Memory B cell (primary cell): Measurements from ENCODE around the gene ZNF723.
"Not testable (repeated sequence)": the region's sequence is repeated elsewhere in the genome, so short reads cannot be mapped to it uniquely, and the experiment has no call there.

Experiments used
- ATAC-seq: fragments of 150-1000 bp; cut with Tn5 transposase; 2 replicates; pipeline ENCODE4 v1.10.0; 2021; ENCODE audit warnings: low read depth, mild to moderate bottlenecking, moderate library complexity
- DNase-seq, 2 donors: peaks; one replicate each; pipeline ENCODE4 v3.0.0; 2022; ENCODE audit warnings: low spot score in 2 of 2
- H3K27ac Mint-ChIP-seq: one replicate; pipeline ENCODE4 v1.8.0; 2022; ENCODE audit warnings: mild to moderate bottlenecking, moderate library complexity, mixed read lengths
- H3K27me3 Mint-ChIP-seq: one replicate; pipeline ENCODE4 v1.8.0; 2022; ENCODE audit warnings: mixed read lengths
- H3K36me3 Mint-ChIP-seq: one replicate; pipeline ENCODE4 v1.8.0; 2022; ENCODE audit warnings: mild to moderate bottlenecking, mixed read lengths
- H3K4me1 Mint-ChIP-seq: one replicate; pipeline ENCODE4 v1.8.0; 2022; ENCODE audit warnings: mixed read lengths
- H3K4me3 Mint-ChIP-seq: one replicate; pipeline ENCODE4 v1.8.0; 2022; ENCODE audit warnings: mild to moderate bottlenecking, moderate library complexity, mixed read lengths
- H3K9me3 Mint-ChIP-seq: one replicate; pipeline ENCODE4 v1.8.0; 2022; ENCODE audit warnings: mixed read lengths

ZNF723 gene

DNA sequence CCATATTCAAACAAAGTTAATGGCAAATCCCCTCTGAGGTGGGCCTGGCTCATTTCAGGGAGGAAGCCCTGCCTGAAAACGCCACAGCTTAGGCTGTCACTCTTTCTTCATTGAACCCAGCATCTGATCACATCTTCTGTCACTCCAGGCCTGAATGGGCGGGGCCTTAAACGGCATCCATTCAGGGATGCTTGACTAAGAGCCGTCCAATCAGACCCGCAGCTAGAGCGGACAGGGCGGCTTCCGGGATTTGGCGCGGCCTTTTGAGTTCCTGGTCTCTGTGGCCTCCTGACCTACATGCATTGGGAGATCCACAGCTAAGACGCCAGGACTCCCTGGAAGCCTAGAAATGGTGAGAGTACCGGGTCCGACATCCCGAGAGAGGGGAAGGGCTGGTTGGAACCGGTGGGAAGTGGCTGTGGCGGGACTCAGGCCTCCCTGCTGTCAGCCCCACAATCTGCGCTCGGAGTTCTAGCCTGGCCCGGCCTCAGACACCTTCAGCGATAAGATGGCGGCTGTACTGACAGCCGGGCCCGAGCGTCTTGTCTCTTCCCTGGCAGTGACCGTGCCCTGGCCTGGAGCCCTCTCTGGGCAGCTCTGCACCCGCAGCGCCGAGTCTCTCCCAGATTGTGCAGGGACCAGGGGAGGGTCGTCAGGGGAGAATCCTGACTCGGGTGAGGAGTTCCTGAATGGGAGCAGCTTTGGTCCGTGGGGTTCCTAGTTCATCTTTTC is at the start of gene ZNF723:
TSS of gene ZNF723 (plus strand) at position 261 of the 732 bp plus-strand sequence. CDS start at position 350, 89 bp downstream.
- Mint-ChIP-seq H3K4me1 (no peaks in the 10 kb centered on the region), H3K36me3 (no peaks in the 10 kb centered on the region), H3K9me3 (no peaks in the 10 kb centered on the region), H3K27me3 (no peaks in the 10 kb centered on the region), H3K4me3 (no peak within 1 kb of the TSS), H3K27ac (no peak within 1 kb of the TSS)
- DNase-seq, result no peak
- no peak for ATAC-seq

DNA sequence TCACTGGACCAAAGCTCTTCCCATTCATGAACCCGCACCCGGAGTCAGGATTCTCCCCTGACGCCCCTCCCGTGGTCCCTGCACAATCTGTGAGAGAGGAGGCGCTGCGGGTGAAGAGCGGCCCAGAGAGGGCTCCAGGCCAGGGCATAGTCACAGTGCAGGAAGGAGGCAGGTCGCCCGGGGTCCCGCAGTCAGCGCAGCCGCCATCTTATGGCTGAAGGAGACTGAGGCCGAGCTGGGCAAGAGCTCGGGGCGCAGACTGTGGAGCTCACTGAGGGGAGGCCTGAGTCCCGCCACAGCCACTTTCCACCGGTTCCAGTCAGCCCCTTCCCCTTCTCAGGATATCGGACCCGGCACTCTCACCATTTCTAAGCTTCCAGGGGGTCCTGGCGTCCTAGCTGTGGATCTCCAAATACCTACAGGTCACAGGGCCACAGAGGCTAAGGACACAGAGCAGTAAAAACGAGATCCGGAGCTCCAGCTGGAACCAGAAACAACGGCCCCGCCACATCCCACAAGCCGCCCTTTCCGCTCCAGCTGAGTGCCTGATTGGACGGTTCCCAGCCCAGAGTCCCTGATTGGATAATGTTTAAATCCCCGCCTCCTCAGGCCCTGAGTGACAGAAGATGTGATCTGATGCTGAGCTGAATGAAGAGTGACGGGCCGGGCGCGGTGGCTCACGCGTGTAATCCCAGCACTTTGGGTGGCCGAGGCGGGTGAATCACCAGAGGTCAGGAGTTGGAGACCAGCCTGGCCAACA is 48.3 kb upstream of the ZNF723 start, which contains the start of gene ZNF99:
TSS of gene ZNF99 (minus strand) at position 501 of the 760 bp plus-strand sequence. CDS start at position 366, 135 bp downstream.
- H3K9me3 Mint-ChIP-seq, result peaks cover 11% of the 10 kb centered on the region
- no peak for DNase-seq
- H3K27me3 Mint-ChIP-seq, result no peaks in the 10 kb centered on the region
- H3K4me3 Mint-ChIP-seq, result no peak within 1 kb of the TSS
- H3K27ac Mint-ChIP-seq, result no peak within 1 kb of the TSS
- H3K36me3 Mint-ChIP-seq, result peaks cover 2% of the 10 kb centered on the region
- ATAC-seq, result no peak
- no peaks in the 10 kb centered on the region for H3K4me1 Mint-ChIP-seq

DNA sequence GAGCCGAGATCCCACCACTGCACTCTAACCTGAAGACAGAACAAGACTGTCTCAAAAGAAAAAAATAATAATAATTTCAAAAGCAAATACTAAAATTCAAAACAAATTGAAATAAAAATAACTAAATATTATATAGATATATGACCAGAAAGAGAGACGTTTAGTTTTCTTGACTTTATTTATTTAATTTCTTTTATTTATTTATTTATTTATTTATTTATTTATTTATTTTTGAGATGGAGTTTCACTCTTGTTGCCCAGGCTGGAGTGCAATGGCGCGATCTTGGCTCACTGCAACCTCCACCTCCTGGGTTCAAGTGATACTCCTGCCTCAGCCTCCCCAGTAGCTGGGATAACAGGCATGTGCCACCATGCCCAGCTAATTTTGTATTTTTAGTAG is 39.2 kb upstream of the ZNF723 start:
- not testable (repeated sequence) for H3K4me1 Mint-ChIP-seq, H3K36me3 Mint-ChIP-seq, H3K4me3 Mint-ChIP-seq, ATAC-seq, H3K27ac Mint-ChIP-seq, DNase-seq, H3K27me3 Mint-ChIP-seq
- H3K9me3 Mint-ChIP-seq, result peaks cover 18% of the 10 kb centered on the region

DNA sequence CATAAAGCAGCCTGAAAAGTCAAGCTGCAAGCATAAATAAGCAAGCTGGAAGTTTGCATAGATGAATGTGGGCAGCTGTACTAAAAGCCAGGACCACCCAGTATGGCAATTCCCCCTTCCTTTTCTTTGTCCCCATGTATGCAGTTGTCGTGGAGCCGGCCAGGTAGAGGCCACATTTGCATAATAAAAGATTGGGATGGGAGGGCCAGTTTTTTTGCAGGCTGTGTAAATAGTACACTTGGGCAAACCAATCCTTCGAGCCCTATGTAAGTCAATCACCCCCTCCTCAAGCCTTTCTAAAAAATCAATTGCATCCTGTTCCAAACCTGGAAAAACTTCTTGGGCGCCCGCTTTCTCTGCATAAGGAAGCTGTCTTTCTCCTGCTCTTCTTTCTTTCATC is 35.1 kb upstream of the ZNF723 start:
- no peak for DNase-seq
- Mint-ChIP-seq H3K4me3 (no peak overlapping the region), H3K9me3 (peaks cover 22% of the 10 kb centered on the region), H3K36me3 (peaks cover 3% of the 10 kb centered on the region), H3K27ac (no peak overlapping the region), H3K4me1 (no peaks in the 10 kb centered on the region), H3K27me3 (no peaks in the 10 kb centered on the region)
- no peak for ATAC-seq

DNA sequence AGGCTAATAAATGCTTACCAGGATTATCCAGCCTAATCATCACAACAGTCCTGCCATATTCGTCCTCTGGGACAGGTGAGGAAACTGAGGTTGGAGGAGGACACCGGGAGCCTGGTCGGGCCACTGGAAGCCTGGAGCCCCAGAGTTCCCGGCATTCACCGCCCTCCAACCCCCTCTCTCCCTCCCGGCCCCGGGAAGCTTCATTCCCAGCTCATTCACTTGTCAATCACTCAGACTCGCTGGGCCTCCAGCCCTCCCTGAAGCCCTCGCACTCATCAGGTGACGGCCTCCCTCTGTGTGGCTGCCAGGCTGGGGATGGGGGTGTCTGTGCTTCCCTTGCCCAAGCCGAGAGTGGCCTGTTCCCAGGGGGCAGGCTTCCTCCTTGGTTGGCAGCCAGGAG is 25.7 kb upstream of the ZNF723 start:
- Mint-ChIP-seq H3K27me3 (no peaks in the 10 kb centered on the region), H3K4me3 (no peak overlapping the region), H3K9me3 (peaks cover 9% of the 10 kb centered on the region), H3K27ac (no peak overlapping the region), H3K4me1 (no peaks in the 10 kb centered on the region), H3K36me3 (no peaks in the 10 kb centered on the region)
- no peak for ATAC-seq
- DNase-seq, result no peak

DNA sequence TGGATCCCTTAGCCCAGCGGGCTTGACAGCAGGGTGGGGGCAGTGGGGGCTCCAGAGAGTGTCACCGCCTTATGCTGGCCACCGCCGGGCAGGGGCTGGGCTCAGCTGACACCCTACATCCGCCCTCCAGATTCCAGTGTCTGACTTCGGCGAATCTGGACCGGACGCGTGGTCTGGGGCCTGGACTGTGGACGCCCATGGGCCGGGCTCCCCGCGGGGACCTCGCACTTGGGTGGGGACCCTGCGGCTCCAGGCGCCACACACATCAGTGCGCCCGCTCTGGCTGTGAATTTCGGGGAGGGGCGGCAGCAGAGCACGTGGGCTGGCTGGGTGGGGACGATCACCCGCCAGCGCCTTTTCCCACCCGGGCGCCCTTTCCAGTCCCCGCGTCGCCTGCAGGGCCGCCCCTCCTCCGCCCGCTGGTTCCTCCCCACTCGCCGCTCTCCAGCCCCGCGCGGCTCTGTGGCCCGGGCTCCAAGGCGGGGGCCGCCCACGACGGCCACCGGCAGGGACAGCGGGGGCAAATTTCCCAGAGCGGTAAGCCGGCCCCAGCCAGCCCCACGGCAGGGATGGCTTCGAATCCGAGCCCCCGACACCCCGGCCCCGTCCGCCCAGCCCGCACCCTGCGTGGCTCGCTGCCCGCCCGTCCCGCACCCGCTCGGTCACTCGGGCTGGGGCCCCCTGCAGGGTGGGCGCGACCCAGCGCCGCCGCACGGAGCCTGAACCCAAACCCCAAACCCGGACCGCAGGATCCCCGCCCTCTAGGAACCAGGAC is 24.8 kb upstream of the ZNF723 start:
- H3K9me3 Mint-ChIP-seq, result peaks cover 11% of the 10 kb centered on the region
- H3K27me3 Mint-ChIP-seq, result no peaks in the 10 kb centered on the region

DNA sequence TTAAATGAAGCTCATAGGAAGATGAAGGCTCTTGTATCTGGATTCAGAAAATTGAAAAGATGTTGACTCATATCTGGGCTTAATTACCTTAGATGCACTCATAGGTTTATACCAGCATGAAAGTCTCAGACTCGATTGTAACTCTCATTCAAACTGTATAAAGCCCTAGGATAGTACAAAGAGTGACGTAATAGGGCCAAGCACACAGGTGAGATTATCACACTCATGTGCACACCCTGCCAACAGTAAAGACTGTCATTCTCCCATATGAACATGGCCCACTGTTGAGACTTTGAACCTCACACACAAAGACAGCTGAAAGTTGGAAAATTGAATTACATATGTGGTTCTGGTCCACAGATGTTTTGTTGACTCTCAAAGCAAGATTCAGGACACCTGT is 18.0 kb upstream of the ZNF723 start:
- Mint-ChIP-seq H3K4me3 (no peak overlapping the region), H3K27ac (no peak overlapping the region), H3K4me1 (no peaks in the 10 kb centered on the region), H3K36me3 (no peaks in the 10 kb centered on the region), H3K9me3 (peaks cover 11% of the 10 kb centered on the region), H3K27me3 (no peaks in the 10 kb centered on the region)
- no peak for ATAC-seq
- no peak for DNase-seq

More for the DNA sequence above, 24.8 kb upstream of the ZNF723 start:
- Mint-ChIP-seq H3K36me3 (no peaks in the 10 kb centered on the region), H3K4me1 (no peaks in the 10 kb centered on the region), H3K4me3 (no peak overlapping the region), H3K27ac (no peak overlapping the region)
- DNase-seq (no peak), ATAC-seq (no peak)

DNA sequence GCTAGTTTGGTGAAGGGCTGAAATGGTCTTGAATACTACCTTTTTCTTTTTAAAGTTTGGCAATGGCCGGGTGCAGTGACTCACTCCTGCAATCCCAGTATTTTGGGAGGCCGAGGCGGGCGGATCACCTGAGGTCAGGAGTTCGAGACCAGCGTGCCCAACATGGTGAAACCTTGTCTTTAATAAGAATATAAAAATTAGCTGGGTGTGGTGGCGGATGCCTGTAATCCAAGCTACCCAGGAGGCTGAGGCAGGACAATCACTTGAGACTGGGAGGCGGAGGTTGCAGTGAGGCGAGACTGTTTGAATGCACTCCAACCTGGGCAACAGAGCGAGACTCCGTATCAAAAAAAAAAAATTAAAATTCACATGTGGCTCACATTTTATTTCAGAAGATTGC is 880 bp upstream of the ZNF723 start:
- no peak for DNase-seq
- Mint-ChIP-seq H3K27ac (no peak overlapping the region), H3K4me3 (no peak overlapping the region), H3K27me3 (no peaks in the 10 kb centered on the region), H3K9me3 (no peaks in the 10 kb centered on the region), H3K36me3 (no peaks in the 10 kb centered on the region), H3K4me1 (no peaks in the 10 kb centered on the region)
- ATAC-seq, result no peak

DNA sequence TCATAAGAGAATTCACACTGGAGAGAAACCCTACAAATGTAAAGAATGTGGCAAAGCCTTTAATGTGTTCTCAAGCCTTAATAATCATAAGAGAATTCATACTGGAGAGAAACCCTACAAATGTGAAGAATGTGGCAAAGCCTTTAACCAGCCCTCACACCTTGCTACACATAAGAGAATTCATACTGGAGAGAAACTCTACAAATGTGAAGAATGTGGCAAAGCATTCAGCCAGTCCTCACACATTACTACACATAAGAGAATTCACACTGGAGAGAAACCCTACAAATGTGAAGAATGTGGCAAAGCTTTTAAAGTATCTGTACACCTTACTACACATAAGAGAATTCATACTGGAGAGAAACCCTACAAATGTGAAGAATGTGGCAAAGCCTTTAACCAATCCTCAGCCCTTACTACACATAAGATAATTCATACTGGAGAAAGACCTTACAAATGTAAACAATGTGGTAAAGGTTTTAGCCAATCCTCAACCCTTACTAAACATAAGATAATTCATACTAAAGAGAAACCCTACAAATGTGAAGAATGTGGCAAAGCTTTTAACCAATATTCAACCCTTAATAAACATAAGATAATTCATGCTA is 25.7 kb downstream of the ZNF723 start:
- not testable (repeated sequence) for H3K27ac Mint-ChIP-seq, DNase-seq, H3K27me3 Mint-ChIP-seq, H3K4me1 Mint-ChIP-seq, H3K4me3 Mint-ChIP-seq, H3K36me3 Mint-ChIP-seq, ATAC-seq
- H3K9me3 Mint-ChIP-seq, result peaks cover 20% of the 10 kb centered on the region

DNA sequence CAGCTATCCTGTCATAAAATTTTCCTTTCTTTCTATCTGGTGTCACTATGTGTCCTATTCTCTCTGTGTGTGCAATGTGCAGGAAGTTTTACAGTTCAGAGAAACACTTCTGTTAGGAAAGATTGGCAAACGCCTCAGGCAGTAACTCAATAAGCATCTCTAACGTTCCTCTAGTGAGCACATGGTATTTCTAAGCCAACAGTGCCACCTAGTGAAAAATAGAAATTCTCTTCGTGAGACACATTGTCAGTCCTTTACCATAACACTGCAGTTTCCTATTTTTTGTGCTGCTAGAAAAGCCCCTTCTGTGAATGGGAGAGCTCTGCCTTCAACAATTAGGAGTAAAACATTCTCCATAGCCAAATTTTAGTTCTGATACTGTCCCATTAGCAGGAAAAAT is 50.7 kb downstream of the ZNF723 start:
- Mint-ChIP-seq H3K4me3 (no peak overlapping the region), H3K27me3 (no peaks in the 10 kb centered on the region), H3K36me3 (no peaks in the 10 kb centered on the region), H3K9me3 (peaks cover 14% of the 10 kb centered on the region), H3K4me1 (no peaks in the 10 kb centered on the region), H3K27ac (no peak overlapping the region)
- no peak for DNase-seq
- no peak for ATAC-seq

DNA sequence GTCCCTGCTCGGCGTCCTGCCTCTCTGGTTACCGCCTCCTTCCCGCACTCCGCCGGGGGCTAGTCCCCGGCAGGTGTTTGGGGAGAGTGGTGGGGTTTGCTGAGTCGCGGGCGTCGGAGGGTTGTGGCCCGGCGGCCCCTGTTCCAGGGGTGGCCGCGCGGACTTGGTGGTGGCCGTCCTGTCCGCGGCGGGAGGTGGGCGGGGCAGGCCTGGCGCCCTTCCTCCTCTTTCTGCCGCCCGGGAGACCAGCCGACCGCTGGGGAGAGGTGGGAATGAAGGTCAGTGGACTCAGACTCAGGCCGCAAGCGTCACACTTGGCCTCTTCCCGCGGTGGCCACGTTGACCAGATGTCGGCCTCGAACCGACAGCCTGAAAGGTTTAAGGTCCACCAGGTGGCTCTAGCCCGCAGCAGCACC is 61.8 kb downstream of the ZNF723 start:
- Mint-ChIP-seq H3K36me3 (peaks cover under 1% of the 10 kb centered on the region), H3K27ac (no peak overlapping the region), H3K27me3 (no peaks in the 10 kb centered on the region), H3K4me1 (no peaks in the 10 kb centered on the region), H3K4me3 (no peak overlapping the region), H3K9me3 (peaks cover 13% of the 10 kb centered on the region)
- ATAC-seq (no peak), DNase-seq (no peak)

DNA sequence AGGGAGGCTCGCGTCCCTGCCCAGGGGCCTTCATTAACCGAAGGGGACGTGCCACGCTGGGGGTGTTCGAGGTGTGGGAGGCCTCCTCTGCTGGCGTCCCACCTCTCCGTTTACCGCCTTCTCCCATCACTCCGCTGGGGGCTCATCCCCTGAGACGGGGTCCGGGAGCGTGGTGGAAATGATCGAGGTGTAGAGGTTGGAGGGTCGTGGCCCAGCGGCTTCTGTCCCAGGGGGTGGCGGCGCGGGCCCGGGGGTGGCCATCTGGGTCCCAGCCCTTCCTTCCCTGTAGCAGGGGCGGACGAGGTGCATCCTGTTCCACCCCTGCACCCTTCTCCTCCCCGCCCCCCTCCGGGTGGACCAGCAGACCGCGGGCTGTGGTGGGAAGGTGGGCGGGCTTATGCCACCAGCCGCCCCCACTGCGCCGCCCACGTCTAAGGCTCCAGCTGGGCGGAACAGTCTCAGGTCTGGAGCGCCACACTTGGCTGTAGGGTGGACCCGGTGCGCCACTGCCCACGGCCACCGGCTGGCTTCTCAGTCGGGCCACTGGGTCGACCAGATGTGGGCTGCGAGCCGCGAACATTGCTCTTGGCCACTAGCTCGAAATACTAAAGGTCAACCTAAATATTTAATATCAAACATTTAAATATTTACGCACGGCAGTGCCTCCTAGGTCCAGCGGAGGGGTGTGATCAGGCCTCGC is 69.5 kb downstream of the ZNF723 start:
- Mint-ChIP-seq H3K4me1 (no peaks in the 10 kb centered on the region), H3K4me3 (no peak overlapping the region), H3K36me3 (peaks cover 3% of the 10 kb centered on the region), H3K27me3 (no peaks in the 10 kb centered on the region), H3K27ac (no peak overlapping the region), H3K9me3 (peaks cover 7% of the 10 kb centered on the region)
- DNase-seq (no peak), ATAC-seq (no peak)
